ENCODE data around the gene RAB5IF.

DNA sequence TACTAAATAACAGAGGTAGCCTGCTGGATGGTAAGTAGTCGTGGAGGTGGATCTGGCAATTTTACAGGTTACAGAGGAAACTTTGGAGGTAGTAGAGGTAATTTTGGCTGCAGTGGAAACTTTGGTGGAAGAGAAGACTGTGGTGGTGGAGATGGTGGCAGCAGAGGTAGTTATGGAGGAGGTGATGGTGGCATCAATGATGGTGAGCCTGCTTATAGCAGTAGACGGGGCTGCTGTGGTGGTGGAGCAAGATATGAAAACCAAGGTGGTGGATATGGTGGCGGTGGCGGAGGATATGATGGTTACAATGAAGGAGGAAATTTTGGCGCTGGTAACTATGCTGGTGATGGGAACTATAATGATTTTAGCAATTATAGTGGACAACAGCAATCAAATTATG is 15.3 kb downstream of the RAB5IF start:
- TF ChIP-seq EP300 (IDR thresholded peaks at IDR 0.05) (no peak), POLR2A (IDR thresholded peaks at IDR 0.05) (no peak)
- TF ChIP-seq, protein P1, sequence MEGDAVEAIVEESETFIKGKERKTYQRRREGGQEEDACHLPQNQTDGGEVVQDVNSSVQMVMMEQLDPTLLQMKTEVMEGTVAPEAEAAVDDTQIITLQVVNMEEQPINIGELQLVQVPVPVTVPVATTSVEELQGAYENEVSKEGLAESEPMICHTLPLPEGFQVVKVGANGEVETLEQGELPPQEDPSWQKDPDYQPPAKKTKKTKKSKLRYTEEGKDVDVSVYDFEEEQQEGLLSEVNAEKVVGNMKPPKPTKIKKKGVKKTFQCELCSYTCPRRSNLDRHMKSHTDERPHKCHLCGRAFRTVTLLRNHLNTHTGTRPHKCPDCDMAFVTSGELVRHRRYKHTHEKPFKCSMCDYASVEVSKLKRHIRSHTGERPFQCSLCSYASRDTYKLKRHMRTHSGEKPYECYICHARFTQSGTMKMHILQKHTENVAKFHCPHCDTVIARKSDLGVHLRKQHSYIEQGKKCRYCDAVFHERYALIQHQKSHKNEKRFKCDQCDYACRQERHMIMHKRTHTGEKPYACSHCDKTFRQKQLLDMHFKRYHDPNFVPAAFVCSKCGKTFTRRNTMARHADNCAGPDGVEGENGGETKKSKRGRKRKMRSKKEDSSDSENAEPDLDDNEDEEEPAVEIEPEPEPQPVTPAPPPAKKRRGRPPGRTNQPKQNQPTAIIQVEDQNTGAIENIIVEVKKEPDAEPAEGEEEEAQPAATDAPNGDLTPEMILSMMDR (IDR thresholded peaks at IDR 0.05) = no peak
